Measurements from ENCODE around the gene CDPF1.
"Not testable (repeated sequence)": the region's sequence is repeated elsewhere in the genome, so short reads cannot be mapped to it uniquely, and the experiment has no call there.

The CDPF1 gene

GRCh38 chr22:46201059-46201757, 48.9 kb downstream of the CDPF1 start:
- Histone ChIP-seq H3K27me3 (ENCODE audit: control insufficient read depth, insufficient read depth, low read length) (no peaks in the 10 kb centered on the region), H3K36me3 (ENCODE audit: control insufficient read depth, insufficient read depth, low read length) (peaks cover 5% of the 10 kb centered on the region), H3K27ac (ENCODE audit: low read depth, low read length) (no peak overlapping the region), H3K4me3 (ENCODE audit: low read length) (no peak overlapping the region), H3K9ac (ENCODE audit: low read length) (no peak overlapping the region), H3K4me1 (ENCODE audit: control insufficient read depth, insufficient read depth, low read length) (no peaks in the 10 kb centered on the region)

DNA sequence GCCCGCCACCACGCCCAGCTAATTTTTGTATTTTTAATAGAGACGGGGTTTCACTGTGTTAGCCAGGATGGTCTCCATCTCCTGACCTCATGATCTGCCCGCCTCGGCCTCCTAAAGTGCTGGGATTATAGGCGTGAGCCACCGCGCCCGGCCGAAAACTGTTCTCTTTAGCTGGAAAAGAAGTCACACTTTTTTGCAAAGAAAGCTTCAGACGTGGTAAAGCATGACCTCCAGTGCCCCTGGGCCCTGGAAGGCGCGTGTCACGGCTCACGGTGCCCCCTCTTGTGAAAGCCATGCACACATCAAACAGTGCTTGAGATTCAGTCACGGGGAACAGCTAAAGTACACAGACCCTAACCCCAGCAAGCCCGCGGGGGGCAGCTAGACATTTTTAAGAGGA, 51.3 kb downstream of the CDPF1 start:
- H3K4me1 ChIP-seq (ENCODE audit: control insufficient read depth, insufficient read depth, low read length); H3K36me3 ChIP-seq (ENCODE audit: control insufficient read depth, insufficient read depth, low read length): not testable (repeated sequence)

GRCh38 chr22:46198274-46198673, 51.8 kb downstream of the CDPF1 start:
- H3K27me3 ChIP-seq (ENCODE audit: control insufficient read depth, insufficient read depth, low read length) = no peaks in the 10 kb centered on the region
- no peak overlapping the region for H3K9ac ChIP-seq (ENCODE audit: low read length)
- H3K4me3 ChIP-seq (ENCODE audit: low read length) = no peak overlapping the region
- peaks cover 5% of the 10 kb centered on the region for H3K36me3 ChIP-seq (ENCODE audit: control insufficient read depth, insufficient read depth, low read length)
- no peak overlapping the region for H3K27ac ChIP-seq (ENCODE audit: low read depth, low read length)
- no peaks in the 10 kb centered on the region for H3K4me1 ChIP-seq (ENCODE audit: control insufficient read depth, insufficient read depth, low read length)

More for the DNA sequence above, 51.3 kb downstream of the CDPF1 start:
- H3K4me3 ChIP-seq (ENCODE audit: low read length); H3K27me3 ChIP-seq (ENCODE audit: control insufficient read depth, insufficient read depth, low read length); H3K9ac ChIP-seq (ENCODE audit: low read length); H3K27ac ChIP-seq (ENCODE audit: low read depth, low read length): not testable (repeated sequence)

DNA sequence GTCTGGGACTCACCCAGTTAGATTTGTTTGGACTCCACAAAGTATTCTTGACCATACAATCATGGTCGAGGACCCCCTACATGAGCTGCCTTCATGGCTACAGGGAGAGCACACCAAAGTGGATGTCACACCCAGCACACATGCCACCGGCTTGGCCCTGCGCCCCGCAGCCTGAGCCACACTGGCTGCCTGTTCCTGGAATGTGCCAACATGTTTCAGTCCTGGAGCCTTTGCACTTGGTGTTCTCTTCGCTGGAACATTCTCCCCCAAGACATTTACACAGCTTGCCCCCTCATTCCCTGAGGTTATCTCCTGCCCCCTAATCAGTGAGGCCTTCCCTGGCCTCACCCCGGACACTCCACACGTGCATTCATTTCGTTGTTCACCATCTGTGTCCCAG, 53.8 kb downstream of the CDPF1 start:
- Histone ChIP-seq H3K27ac (ENCODE audit: low read depth, low read length) (no peak overlapping the region), H3K36me3 (ENCODE audit: control insufficient read depth, insufficient read depth, low read length) (peaks cover 5% of the 10 kb centered on the region), H3K9ac (ENCODE audit: low read length) (no peak overlapping the region), H3K27me3 (ENCODE audit: control insufficient read depth, insufficient read depth, low read length) (no peaks in the 10 kb centered on the region), H3K4me1 (ENCODE audit: control insufficient read depth, insufficient read depth, low read length) (no peaks in the 10 kb centered on the region), H3K4me3 (ENCODE audit: low read length) (no peak overlapping the region)

GRCh38 chr22:46195487-46196165, 54.5 kb downstream of the CDPF1 start:
- no peak overlapping the region for H3K27ac ChIP-seq (ENCODE audit: low read depth, low read length)
- H3K27me3 ChIP-seq (ENCODE audit: control insufficient read depth, insufficient read depth, low read length) = no peaks in the 10 kb centered on the region
- no peak overlapping the region for H3K4me3 ChIP-seq (ENCODE audit: low read length)
- no peak overlapping the region for H3K9ac ChIP-seq (ENCODE audit: low read length)
- H3K36me3 ChIP-seq (ENCODE audit: control insufficient read depth, insufficient read depth, low read length) = peaks cover 5% of the 10 kb centered on the region
- no peaks in the 10 kb centered on the region for H3K4me1 ChIP-seq (ENCODE audit: control insufficient read depth, insufficient read depth, low read length)
